Measurements from ENCODE around the gene HTR5A. TPM values are rescaled to one million over a fixed set of nuclear protein-coding genes. Genes with fewer than 3 reads are reported as not detected.

HTR5A gene
- total and polyA plus RNA-seq, 10 of the 15 experiments (the other 5 are each of a cell fraction or from before 2014, with no cell fraction given) = not detected

GRCh38 chr7:155094636-155095135 lies 24.6 kb downstream of the HTR5A start (continued):
- TF ChIP-seq, protein P1, sequence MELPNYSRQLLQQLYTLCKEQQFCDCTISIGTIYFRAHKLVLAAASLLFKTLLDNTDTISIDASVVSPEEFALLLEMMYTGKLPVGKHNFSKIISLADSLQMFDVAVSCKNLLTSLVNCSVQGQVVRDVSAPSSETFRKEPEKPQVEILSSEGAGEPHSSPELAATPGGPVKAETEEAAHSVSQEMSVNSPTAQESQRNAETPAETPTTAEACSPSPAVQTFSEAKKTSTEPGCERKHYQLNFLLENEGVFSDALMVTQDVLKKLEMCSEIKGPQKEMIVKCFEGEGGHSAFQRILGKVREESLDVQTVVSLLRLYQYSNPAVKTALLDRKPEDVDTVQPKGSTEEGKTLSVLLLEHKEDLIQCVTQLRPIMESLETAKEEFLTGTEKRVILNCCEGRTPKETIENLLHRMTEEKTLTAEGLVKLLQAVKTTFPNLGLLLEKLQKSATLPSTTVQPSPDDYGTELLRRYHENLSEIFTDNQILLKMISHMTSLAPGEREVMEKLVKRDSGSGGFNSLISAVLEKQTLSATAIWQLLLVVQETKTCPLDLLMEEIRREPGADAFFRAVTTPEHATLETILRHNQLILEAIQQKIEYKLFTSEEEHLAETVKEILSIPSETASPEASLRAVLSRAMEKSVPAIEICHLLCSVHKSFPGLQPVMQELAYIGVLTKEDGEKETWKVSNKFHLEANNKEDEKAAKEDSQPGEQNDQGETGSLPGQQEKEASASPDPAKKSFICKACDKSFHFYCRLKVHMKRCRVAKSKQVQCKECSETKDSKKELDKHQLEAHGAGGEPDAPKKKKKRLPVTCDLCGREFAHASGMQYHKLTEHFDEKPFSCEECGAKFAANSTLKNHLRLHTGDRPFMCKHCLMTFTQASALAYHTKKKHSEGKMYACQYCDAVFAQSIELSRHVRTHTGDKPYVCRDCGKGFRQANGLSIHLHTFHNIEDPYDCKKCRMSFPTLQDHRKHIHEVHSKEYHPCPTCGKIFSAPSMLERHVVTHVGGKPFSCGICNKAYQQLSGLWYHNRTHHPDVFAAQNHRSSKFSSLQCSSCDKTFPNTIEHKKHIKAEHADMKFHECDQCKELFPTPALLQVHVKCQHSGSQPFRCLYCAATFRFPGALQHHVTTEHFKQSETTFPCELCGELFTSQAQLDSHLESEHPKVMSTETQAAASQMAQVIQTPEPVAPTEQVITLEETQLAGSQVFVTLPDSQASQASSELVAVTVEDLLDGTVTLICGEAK (IDR thresholded peaks at IDR 0.05; ENCODE audit: borderline replicate concordance) = no peak
- no peak for TF ChIP-seq LARP7 (IDR thresholded peaks at IDR 0.05)

- no TSS peak for BruUV-seq (replicated peaks)
Measured at GRCh38 chr7:155097338-155097737, 27.2 kb downstream of the HTR5A start.

More at GRCh38 chr7:155097338-155097737, 27.2 kb downstream of the HTR5A start:
- Histone ChIP-seq H3K4me1 (ENCODE audit: control insufficient read depth, insufficient read depth, low read length) (no peaks in the 10 kb centered on the region), H3K9ac (ENCODE audit: control insufficient read depth, insufficient read depth, low read length) (no peak overlapping the region), H3K27me3 (replicated peaks in 1 of 2; ENCODE audit: control insufficient read depth in 2 of 2, insufficient read depth in 2 of 2, low read length in 1 of 2) (no peaks in the 10 kb centered on the region), H3K79me2 (ENCODE audit: control insufficient read depth, insufficient read depth, low read length) (no peaks in the 10 kb centered on the region), H3K4me3 (no peak overlapping the region), H3K4me2 (ENCODE audit: control insufficient read depth, insufficient read depth) (no peak overlapping the region), H3K36me3 (ENCODE audit: control insufficient read depth in 2 of 2, insufficient read depth in 2 of 2, low read length in 1 of 2) (no peaks in the 10 kb centered on the region), H3K27ac (ENCODE audit: control insufficient read depth, insufficient read depth) (no peak overlapping the region), H2AFZ (ENCODE audit: control insufficient read depth, low read depth, low read length) (no peak overlapping the region), H3K9me3 (replicated peaks; ENCODE audit: control insufficient read depth, insufficient read depth, low read length) (no peaks in the 10 kb centered on the region), H4K20me1 (ENCODE audit: control insufficient read depth, insufficient read depth) (no peaks in the 10 kb centered on the region)
- RAD21 ChIA-PET (ENCODE audit: unreplicated experiment) = no interaction called here
- CTCF ChIA-PET = no interaction called here
- no peak for FAIRE-seq
- no peak for ATAC-seq
- TF ChIP-seq RAD21 (IDR thresholded peaks at IDR 0.05; ENCODE audit: insufficient read depth, low read depth, low read length) (no peak), ZNF274 (IDR thresholded peaks at IDR 0.05; ENCODE audit: insufficient read depth, insufficient read length) (no peak), PAX5 (IDR thresholded peaks at IDR 0.05; ENCODE audit: borderline replicate concordance, low read depth, low read length) (no peak), RCOR1 (conservative IDR thresholded peaks at IDR 0.05; ENCODE audit: low read depth, low read length) (no peak), ZSCAN29 (IDR thresholded peaks at IDR 0.05) (no peak), NFYA (IDR thresholded peaks at IDR 0.05; ENCODE audit: borderline replicate concordance, low read depth, low read length) (no peak), CREM (IDR thresholded peaks at IDR 0.05; ENCODE audit: low read depth) (no peak), CHD1 (IDR thresholded peaks at IDR 0.05; ENCODE audit: low read depth, low read length) (no peak), ZNF217 (IDR thresholded peaks at IDR 0.05) (no peak), TCF3 (IDR thresholded peaks at IDR 0.05; ENCODE audit: borderline replicate concordance, insufficient read depth, low read depth, low read length) (no peak)
- TF ChIP-seq, protein P2, sequence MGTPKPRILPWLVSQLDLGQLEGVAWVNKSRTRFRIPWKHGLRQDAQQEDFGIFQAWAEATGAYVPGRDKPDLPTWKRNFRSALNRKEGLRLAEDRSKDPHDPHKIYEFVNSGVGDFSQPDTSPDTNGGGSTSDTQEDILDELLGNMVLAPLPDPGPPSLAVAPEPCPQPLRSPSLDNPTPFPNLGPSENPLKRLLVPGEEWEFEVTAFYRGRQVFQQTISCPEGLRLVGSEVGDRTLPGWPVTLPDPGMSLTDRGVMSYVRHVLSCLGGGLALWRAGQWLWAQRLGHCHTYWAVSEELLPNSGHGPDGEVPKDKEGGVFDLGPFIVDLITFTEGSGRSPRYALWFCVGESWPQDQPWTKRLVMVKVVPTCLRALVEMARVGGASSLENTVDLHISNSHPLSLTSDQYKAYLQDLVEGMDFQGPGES (IDR thresholded peaks at IDR 0.05) = no peak
- TF ChIP-seq, protein P3, sequence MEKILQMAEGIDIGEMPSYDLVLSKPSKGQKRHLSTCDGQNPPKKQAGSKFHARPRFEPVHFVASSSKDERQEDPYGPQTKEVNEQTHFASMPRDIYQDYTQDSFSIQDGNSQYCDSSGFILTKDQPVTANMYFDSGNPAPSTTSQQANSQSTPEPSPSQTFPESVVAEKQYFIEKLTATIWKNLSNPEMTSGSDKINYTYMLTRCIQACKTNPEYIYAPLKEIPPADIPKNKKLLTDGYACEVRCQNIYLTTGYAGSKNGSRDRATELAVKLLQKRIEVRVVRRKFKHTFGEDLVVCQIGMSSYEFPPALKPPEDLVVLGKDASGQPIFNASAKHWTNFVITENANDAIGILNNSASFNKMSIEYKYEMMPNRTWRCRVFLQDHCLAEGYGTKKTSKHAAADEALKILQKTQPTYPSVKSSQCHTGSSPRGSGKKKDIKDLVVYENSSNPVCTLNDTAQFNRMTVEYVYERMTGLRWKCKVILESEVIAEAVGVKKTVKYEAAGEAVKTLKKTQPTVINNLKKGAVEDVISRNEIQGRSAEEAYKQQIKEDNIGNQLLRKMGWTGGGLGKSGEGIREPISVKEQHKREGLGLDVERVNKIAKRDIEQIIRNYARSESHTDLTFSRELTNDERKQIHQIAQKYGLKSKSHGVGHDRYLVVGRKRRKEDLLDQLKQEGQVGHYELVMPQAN (conservative IDR thresholded peaks at IDR 0.05) = no peak
- no peak for DNase-seq (ENCODE audit: low read depth, low spot score)
- 86% methylated on average over 3 of the region's 3 CpGs for WGBS (ENCODE audit: insufficient coverage, insufficient replicate concordance, low lambda C conversion rate, missing lambda C conversion rate)
- intact Hi-C loops (cut with micrococcal nuclease; ENCODE audit: unreplicated experiment) (no loop called here), in situ Hi-C loops (cut with MboI) (no loop called here)
- POLR2A ChIA-PET = no interaction called here
- SMC1A ChIA-PET (ENCODE audit: uncharacterized antibody, unreplicated experiment) = no interaction called here

Data from GM12878 (cell line).